ENCODE measurements around the gene DCST1.

GRCh38 chr1:155076371-155076770 is 42.7 kb downstream of the DCST1 start:
- TF ChIP-seq PPARA (CRISPR knock-in tag; IDR thresholded peaks at IDR 0.05; ENCODE audit: borderline replicate concordance) (no peak), CREB5 (CRISPR knock-in tag; IDR thresholded peaks at IDR 0.05; ENCODE audit: low read depth) (no peak), OSR1 (CRISPR knock-in tag; IDR thresholded peaks at IDR 0.05) (no peak), ZC3H10 (CRISPR knock-in tag; IDR thresholded peaks at IDR 0.05) (no peak), ZFP30 (CRISPR knock-in tag; IDR thresholded peaks at IDR 0.05) (no peak), ZFP3 (CRISPR knock-in tag; IDR thresholded peaks at IDR 0.05) (no peak), RARB (CRISPR knock-in tag; IDR thresholded peaks at IDR 0.05) (no peak), ARNTL (CRISPR knock-in tag; IDR thresholded peaks at IDR 0.05; ENCODE audit: borderline replicate concordance, low read depth) (no peak), ZNF8 (CRISPR knock-in tag; IDR thresholded peaks at IDR 0.05) (no peak)

All from SK-N-SH treated with all-trans-retinoic acid at 6 μM for 48 hours (cell line).